KMS-11 (cell line): ENCODE measurements around the gene GAREM1.
"Not testable (repeated sequence)": the region's sequence is repeated elsewhere in the genome, so short reads cannot be mapped to it uniquely, and the experiment has no call there.

ENCODE experiments used
- H2AFZ ChIP-seq: fragments of 200-600 bp; sonication (generic); 2 replicates; pipeline ENCODE4 v1.6.1; 2016; ENCODE audit warnings: antibody characterized with exemption, mixed run types, low read depth
- H3K27ac ChIP-seq: fragments of 200-600 bp; sonication (generic); 2 replicates; pipeline ENCODE4 v1.6.1; 2016; ENCODE audit warnings: mild to moderate bottlenecking, mixed run types
- H3K27me3 ChIP-seq: fragments of 200-600 bp; sonication (generic); 2 replicates; pipeline ENCODE4 v1.6.1; 2017; ENCODE audit warnings: mild to moderate bottlenecking, low read depth, mixed run types, moderate library complexity; ENCODE audit not compliant: insufficient read depth
- H3K36me3 ChIP-seq: fragments of 200-600 bp; sonication (generic); 2 replicates; pipeline ENCODE4 v1.6.1; 2017; ENCODE audit warnings: mild to moderate bottlenecking, mixed run types; ENCODE audit not compliant: insufficient read depth
- H3K4me1 ChIP-seq: fragments of 200-600 bp; sonication (generic); 2 replicates; pipeline ENCODE4 v1.6.1; 2016; ENCODE audit warnings: mild to moderate bottlenecking, low read depth, mixed run types; ENCODE audit not compliant: poor library complexity, severe bottlenecking
- H3K4me2 ChIP-seq: fragments of 200-600 bp; sonication (generic); 2 replicates; pipeline ENCODE4 v1.7.0; 2016; ENCODE audit warnings: mild to moderate bottlenecking, mixed run types
- H3K4me3 ChIP-seq: fragments of 200-600 bp; sonication (generic); IDR thresholded peaks from 2 replicates; pipeline ENCODE4 v1.6.1; 2017; ENCODE audit warnings: low read depth, low read length, mixed read lengths; ENCODE audit not compliant: insufficient read depth
- H3K79me2 ChIP-seq: fragments of 200-600 bp; sonication (generic); 2 replicates; pipeline ENCODE4 v1.6.1; 2016; ENCODE audit warnings: low read depth, mixed run types; ENCODE audit not compliant: insufficient read depth
- H3K9ac ChIP-seq: fragments of 200-600 bp; sonication (generic); 2 replicates; pipeline ENCODE4 v1.6.1; 2016; ENCODE audit warnings: mild to moderate bottlenecking, mixed run types
- H4K20me1 ChIP-seq: fragments of 200-600 bp; sonication (generic); 2 replicates; pipeline ENCODE4 v1.6.1; 2016; ENCODE audit warnings: mild to moderate bottlenecking, mixed run types; ENCODE audit not compliant: insufficient read depth
- TF ChIP-seq, protein P1 (sequence below): fragments of 200-600 bp; sonication (generic); conservative IDR thresholded peaks from 2 replicates; pipeline ENCODE4 v1.6.1; 2017; ENCODE audit warnings: low read depth, mild to moderate bottlenecking, antibody characterized with exemption, low read length, moderate library complexity, mixed read lengths

GAREM1 gene

DNA sequence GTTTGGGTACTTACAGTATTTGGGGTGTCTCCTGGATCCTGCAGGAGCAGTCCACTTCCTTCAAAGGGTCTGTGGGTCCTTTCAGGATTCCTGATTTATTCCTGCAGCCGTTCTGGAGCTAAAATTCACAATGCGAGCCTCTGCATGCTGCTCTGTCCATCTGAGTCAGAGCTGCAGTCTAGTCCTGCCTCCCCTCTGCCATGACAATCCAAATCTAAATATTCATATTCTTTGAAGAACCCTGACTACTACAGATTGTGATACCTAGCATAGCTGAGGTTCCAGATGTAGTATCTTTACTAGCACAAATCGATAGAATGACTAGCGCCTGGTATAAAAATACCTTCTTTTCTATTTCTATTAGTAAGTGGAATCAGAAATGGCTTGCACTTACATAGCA is 31.3 kb upstream of the GAREM1 start:
- H3K4me1 ChIP-seq = no peaks in the 10 kb centered on the region

DNA sequence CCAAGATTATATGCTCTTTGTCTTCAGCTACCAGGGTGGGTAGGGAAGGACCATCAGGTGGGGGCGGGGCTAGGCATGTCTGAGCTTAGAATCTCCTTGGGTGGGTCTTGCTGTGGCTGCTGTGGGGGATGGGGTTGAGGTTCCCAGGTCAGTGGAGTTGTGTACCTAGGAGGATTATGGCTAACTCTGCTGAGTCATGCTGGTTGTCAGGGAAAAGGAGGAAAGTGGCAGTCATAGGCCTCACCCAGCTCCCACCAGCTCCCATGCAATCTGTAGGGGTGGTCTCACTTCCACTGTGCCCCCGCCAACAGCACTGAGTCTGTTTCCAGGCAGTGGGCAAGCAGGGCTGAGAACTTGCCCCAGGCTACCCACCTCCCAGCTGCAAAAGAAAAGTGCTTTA is 30.6 kb upstream of the GAREM1 start:
- H3K4me1 ChIP-seq, H3K27ac ChIP-seq, H3K9ac ChIP-seq, H2AFZ ChIP-seq, H4K20me1 ChIP-seq, H3K27me3 ChIP-seq, H3K4me3 ChIP-seq, H3K36me3 ChIP-seq, H3K4me2 ChIP-seq, H3K79me2 ChIP-seq: not testable (repeated sequence)

More for the DNA sequence above, 31.3 kb upstream of the GAREM1 start:
- H3K79me2 ChIP-seq = no peaks in the 10 kb centered on the region
- H2AFZ ChIP-seq = no peak overlapping the region
- TF ChIP-seq, protein P1, sequence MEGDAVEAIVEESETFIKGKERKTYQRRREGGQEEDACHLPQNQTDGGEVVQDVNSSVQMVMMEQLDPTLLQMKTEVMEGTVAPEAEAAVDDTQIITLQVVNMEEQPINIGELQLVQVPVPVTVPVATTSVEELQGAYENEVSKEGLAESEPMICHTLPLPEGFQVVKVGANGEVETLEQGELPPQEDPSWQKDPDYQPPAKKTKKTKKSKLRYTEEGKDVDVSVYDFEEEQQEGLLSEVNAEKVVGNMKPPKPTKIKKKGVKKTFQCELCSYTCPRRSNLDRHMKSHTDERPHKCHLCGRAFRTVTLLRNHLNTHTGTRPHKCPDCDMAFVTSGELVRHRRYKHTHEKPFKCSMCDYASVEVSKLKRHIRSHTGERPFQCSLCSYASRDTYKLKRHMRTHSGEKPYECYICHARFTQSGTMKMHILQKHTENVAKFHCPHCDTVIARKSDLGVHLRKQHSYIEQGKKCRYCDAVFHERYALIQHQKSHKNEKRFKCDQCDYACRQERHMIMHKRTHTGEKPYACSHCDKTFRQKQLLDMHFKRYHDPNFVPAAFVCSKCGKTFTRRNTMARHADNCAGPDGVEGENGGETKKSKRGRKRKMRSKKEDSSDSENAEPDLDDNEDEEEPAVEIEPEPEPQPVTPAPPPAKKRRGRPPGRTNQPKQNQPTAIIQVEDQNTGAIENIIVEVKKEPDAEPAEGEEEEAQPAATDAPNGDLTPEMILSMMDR = no peak
- no peak overlapping the region for H3K9ac ChIP-seq
- no peaks in the 10 kb centered on the region for H3K36me3 ChIP-seq
- no peaks in the 10 kb centered on the region for H4K20me1 ChIP-seq
- H3K4me3 ChIP-seq = no peak overlapping the region
- no peak overlapping the region for H3K27ac ChIP-seq
- H3K27me3 ChIP-seq = no peaks in the 10 kb centered on the region
- H3K4me2 ChIP-seq = no peak overlapping the region

DNA sequence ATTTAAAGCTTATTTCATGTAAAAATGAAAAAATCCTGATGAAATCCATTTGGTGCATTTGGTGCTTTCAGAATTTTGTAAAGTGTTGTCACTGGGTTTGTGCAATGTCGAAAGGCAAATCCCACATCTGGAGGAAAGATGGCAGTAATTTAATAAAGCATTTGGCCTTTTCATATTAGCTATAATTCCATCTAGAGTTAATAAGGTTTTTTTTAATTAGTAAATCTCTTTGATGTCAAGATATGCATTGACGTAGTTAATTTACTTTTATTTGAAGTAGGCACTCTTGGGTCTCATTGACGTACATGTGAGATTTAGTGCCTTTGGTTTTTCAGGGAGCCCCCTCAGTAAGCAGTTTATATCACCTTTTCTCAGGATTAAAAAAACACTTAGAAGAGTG is 12.3 kb upstream of the GAREM1 start:
- Histone ChIP-seq H3K4me3 (no peak overlapping the region), H3K27me3 (no peaks in the 10 kb centered on the region), H2AFZ (no peak overlapping the region), H4K20me1 (no peaks in the 10 kb centered on the region), H3K79me2 (no peaks in the 10 kb centered on the region), H3K4me1 (peaks cover 6% of the 10 kb centered on the region), H3K36me3 (no peaks in the 10 kb centered on the region), H3K9ac (no peak overlapping the region), H3K27ac (no peak overlapping the region), H3K4me2 (no peak overlapping the region)
- TF ChIP-seq, protein P1 = no peak

DNA sequence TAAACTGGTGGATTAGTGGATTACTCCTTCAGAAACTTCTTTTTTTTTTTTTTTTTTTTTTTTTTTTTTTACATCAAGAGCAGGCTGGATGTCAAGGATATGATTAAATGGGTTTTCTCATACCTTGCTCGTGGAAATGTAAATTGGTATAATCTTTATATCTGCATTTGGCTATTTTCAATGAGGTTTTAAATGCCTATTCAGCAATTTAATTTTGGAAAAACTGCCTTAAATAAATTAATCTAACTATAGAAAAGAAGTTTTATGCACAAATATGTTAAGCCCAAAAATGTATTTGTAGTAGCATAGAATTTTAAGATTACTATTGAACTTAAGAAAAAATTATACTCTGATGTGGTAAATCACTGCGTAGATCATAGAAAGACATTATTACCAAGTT is 11.4 kb upstream of the GAREM1 start:
- TF ChIP-seq, protein P1 = no peak
- no peaks in the 10 kb centered on the region for H3K27me3 ChIP-seq
- H3K9ac ChIP-seq = no peak overlapping the region
- no peak overlapping the region for H3K27ac ChIP-seq
- no peak overlapping the region for H3K4me3 ChIP-seq
- peaks cover 10% of the 10 kb centered on the region for H3K4me1 ChIP-seq
- H2AFZ ChIP-seq = no peak overlapping the region
- no peak overlapping the region for H3K4me2 ChIP-seq
- no peaks in the 10 kb centered on the region for H4K20me1 ChIP-seq
- H3K36me3 ChIP-seq = no peaks in the 10 kb centered on the region
- H3K79me2 ChIP-seq = no peaks in the 10 kb centered on the region

DNA sequence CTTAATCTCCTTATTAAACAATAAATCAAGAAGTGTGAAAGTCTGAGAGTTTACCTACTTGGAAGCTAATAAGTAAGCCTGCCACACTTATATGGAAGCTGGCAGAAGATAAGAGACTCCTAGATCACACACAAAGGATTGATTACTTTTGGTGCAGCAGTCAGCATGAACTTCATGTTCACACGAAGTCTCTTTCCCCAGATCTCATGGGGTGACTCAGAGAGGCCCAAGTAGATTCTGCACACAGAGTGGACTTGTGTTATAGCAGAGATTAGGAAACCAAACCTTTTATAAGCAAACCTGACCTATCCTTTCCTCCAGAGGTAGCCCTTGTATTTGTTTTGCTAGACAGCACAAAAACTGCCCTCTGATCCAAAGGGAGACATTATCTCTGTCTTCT is 9.9 kb upstream of the GAREM1 start:
- Histone ChIP-seq H3K4me1 (peaks cover 10% of the 10 kb centered on the region), H3K36me3 (no peaks in the 10 kb centered on the region), H3K79me2 (no peaks in the 10 kb centered on the region), H3K27me3 (no peaks in the 10 kb centered on the region), H2AFZ (no peak overlapping the region), H4K20me1 (no peaks in the 10 kb centered on the region), H3K4me2 (no peak overlapping the region), H3K9ac (no peak overlapping the region), H3K4me3 (no peak overlapping the region), H3K27ac (no peak overlapping the region)
- TF ChIP-seq, protein P1 = no peak
